BLaER1 (cell line): ENCODE measurements around the gene LBHD1.
"Not testable (repeated sequence)": the region's sequence is repeated elsewhere in the genome, so short reads cannot be mapped to it uniquely, and the experiment has no call there.

Source experiments
- H3K27ac ChIP-seq: shearing (Covaris generic); formaldehyde crosslinking; 2 replicates; pipeline ENCODE4 v1.8.1; 2022
- H3K27me3 ChIP-seq: shearing (Covaris generic); formaldehyde crosslinking; 2 replicates; pipeline ENCODE4 v1.8.1; 2022
- H3K36me3 ChIP-seq: shearing (Covaris generic); formaldehyde crosslinking; 2 replicates; pipeline ENCODE4 v1.8.1; 2022
- H3K4me1 ChIP-seq: shearing (Covaris generic); formaldehyde crosslinking; 2 replicates; pipeline ENCODE4 v1.8.1; 2022
- H3K4me2 ChIP-seq: shearing (Covaris generic); formaldehyde crosslinking; 2 replicates; pipeline ENCODE4 v1.8.1; 2022
- H3K4me3 ChIP-seq: shearing (Covaris generic); formaldehyde crosslinking; 2 replicates; pipeline ENCODE4 v1.8.1; 2022
- H3K9ac ChIP-seq: shearing (Covaris generic); formaldehyde crosslinking; 2 replicates; pipeline ENCODE4 v1.8.1; 2022
- H3K9me3 ChIP-seq: shearing (Covaris generic); formaldehyde crosslinking; 2 replicates; pipeline ENCODE4 v1.8.1; 2022
- H4K20me1 ChIP-seq: shearing (Covaris generic); formaldehyde crosslinking; 2 replicates; pipeline ENCODE4 v1.8.1; 2022
- Cebpa-rat ChIP-seq: shearing (Covaris generic); IDR thresholded peaks from 2 replicates; pipeline ENCODE4 v1.8.1; 2022

The LBHD1 gene

GRCh38 chr11:62709247-62710000 is 37.4 kb upstream of the LBHD1 start:
- Histone ChIP-seq H3K4me1 (peaks cover 51% of the 10 kb centered on the region), H3K4me3 (peak overlapping the region; percentile 69), H3K36me3 (peaks cover 45% of the 10 kb centered on the region), H3K27ac (peak overlapping the region; percentile 98), H3K9ac (peak overlapping the region; percentile 92), H3K4me2 (peak overlapping the region; percentile 99), H3K9me3 (no peaks in the 10 kb centered on the region), H3K27me3 (no peaks in the 10 kb centered on the region), H4K20me1 (no peaks in the 10 kb centered on the region)
- TF ChIP-seq Cebpa-rat = no peak

DNA sequence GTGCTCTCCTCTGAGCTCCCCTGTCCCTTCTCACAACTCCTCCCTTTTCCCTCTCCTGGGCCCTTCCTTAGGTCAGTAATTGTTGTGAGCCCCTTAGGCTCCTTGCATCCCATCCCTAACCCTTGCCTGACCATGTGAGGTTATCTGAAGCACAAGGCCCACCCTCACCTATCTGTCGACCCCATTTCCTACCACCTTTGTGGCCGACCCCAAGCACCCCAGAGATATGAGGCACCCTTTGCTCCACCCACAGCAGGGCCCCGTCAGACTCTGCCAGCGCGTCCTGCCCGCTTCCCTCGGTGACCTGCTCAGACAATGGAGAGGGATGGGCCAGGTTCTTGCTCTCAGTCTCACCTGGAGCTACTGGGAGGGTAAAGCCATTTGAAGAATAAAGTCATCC is 36.7 kb upstream of the LBHD1 start:
- peak overlapping the region; percentile 92 for H3K9ac ChIP-seq
- peaks cover 43% of the 10 kb centered on the region for H3K36me3 ChIP-seq
- no peaks in the 10 kb centered on the region for H4K20me1 ChIP-seq

DNA sequence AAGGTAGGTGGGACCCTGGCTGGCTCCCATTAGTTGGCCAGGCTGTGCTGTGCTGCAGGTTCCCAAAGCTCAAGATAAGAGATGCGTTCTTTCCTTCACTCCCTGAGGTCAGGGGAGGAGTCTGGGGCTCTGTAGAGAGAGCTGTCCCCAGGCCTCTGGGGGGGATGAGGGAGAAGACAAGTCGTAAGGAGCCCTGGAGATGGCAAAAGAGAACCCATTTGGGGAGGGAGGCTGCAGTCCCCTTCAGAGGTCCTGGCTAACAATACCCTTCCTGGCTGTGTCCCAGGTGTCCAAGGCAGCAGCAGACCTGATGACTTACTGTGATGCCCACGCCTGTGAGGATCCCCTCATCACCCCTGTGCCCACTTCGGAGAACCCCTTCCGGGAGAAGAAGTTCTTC is 36.3 kb upstream of the LBHD1 start:
- Histone ChIP-seq H3K27ac (peak overlapping the region; percentile 98), H3K4me1 (peaks cover 51% of the 10 kb centered on the region), H3K36me3 (peaks cover 43% of the 10 kb centered on the region), H3K9me3 (no peaks in the 10 kb centered on the region), H3K4me2 (peak overlapping the region; percentile 99), H3K27me3 (no peaks in the 10 kb centered on the region), H3K4me3 (peak overlapping the region; percentile 69), H4K20me1 (no peaks in the 10 kb centered on the region), H3K9ac (peak overlapping the region; percentile 92)
- TF ChIP-seq Cebpa-rat = no peak

More for the DNA sequence above, 36.7 kb upstream of the LBHD1 start:
- Histone ChIP-seq H3K27me3 (no peaks in the 10 kb centered on the region), H3K4me2 (peak overlapping the region; percentile 99), H3K9me3 (no peaks in the 10 kb centered on the region), H3K27ac (peak overlapping the region; percentile 98), H3K4me3 (peak overlapping the region; percentile 69), H3K4me1 (peaks cover 51% of the 10 kb centered on the region)
- TF ChIP-seq Cebpa-rat = no peak

DNA sequence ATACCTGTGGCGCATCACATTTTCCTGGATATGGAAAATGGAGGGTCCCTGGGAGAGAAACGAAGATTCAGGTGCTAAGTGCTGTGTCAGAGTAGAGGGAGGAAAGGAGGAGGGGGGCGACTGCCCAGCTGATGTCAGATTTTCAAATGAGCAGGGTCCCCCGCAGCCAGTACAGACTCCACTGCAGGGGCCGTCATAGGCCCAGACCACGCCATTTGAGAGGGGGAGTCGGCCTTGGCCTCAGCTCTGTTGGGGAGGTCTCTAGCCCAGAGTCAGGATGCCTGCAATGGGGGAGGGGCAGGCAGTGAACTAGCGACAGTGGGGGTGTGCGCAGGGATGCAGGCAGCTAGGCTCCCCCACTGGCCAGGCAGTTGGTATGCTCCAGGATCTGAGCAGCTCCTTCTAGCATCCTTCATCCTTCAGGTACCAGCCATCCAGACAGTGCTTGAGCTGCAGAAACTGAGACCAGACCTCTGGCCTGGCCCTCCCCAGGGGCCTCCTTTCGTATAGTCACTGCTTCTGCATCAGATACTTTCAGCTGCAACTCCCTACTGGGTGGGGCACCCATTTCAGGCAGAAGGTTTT is 35.3 kb upstream of the LBHD1 start, which contains the start of the genes BSCL2 and GNG3:
BSCL2 (minus strand) TSS at position 148 of the 585 bp plus-strand sequence. CDS start 229 bp downstream, outside the sequence.
GNG3 (plus strand) TSS at position 400 of the 585 bp plus-strand sequence. CDS start 620 bp downstream, outside the sequence.
- H3K36me3 ChIP-seq = peaks cover 41% of the 10 kb centered on the region
- H3K27me3 ChIP-seq = no peaks in the 10 kb centered on the region
- H3K9ac ChIP-seq = peak within 1 kb of the TSS; percentile 92
- H3K9me3 ChIP-seq = no peaks in the 10 kb centered on the region
- peak within 1 kb of the TSS; percentile 99 for H3K4me2 ChIP-seq
- peak within 1 kb of the TSS; percentile 76 for H3K4me3 ChIP-seq
- no peak for TF ChIP-seq Cebpa-rat
- H3K4me1 ChIP-seq = peaks cover 51% of the 10 kb centered on the region
- H3K27ac ChIP-seq = peak within 1 kb of the TSS; percentile 98
- H4K20me1 ChIP-seq = no peaks in the 10 kb centered on the region

GRCh38 chr11:62706850-62707247 is 34.8 kb upstream of the LBHD1 start:
- Histone ChIP-seq H3K4me2 (peak overlapping the region; percentile 99), H3K9ac (peak overlapping the region; percentile 67; the same call in 1 of the 2 replicates), H3K27me3 (no peaks in the 10 kb centered on the region), H3K36me3 (peaks cover 41% of the 10 kb centered on the region), H3K4me3 (peak overlapping the region; percentile 76), H3K4me1 (peaks cover 51% of the 10 kb centered on the region), H3K27ac (peak overlapping the region; percentile 56; the same call in 1 of the 2 replicates), H3K9me3 (no peaks in the 10 kb centered on the region), H4K20me1 (no peaks in the 10 kb centered on the region)
- no peak for TF ChIP-seq Cebpa-rat

DNA sequence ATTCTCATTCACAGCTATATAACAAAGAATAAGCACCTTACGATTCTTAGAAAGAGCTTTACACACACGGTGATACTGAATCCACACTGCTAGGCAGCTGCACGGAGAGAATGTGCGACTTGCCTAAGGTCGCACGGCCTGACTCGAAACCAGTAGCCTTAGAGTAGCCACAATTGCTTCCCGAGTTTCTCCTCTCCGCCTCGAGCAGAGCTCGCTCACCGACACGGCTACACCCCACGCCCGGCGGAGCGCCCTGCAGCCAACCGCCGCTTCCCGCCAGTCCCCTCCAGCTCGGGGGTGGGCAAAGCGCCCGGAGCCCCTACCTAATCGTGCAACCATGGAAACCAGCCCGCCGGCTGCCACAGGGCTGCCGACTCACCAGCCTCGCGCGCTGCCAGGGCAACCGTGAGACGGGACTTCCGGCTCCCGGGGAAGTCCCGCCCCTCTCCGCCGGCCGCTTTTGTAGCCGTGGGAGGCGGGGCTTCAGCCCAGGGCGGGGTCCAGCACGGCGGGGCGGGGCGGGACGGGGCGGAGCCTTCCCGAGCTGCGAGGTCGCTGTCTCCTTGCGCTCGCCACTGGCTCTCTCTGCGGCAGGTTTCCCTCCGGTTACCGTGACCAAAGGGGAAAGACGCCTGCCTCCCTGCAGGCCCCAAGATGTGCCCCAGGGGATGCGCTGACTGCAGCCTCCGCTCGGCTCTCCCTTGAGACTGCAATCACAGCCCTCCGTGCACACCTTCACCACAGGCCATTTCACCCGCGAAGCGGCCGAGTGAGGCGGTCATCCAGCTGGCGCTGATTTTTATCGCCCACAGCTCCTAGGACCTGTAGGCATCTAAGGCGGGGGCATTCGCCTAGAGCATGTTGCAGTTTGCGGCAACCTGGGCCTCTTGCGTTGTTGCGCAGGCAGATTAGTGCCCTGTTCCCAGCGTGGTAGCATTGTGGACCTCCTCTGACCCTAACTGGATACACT is 34.1 kb upstream of the LBHD1 start:
- Histone ChIP-seq H3K4me2 (peak overlapping the region; percentile 99), H3K27ac (peak overlapping the region; percentile 56), H3K9ac (peak overlapping the region; percentile 72), H3K36me3 (peaks cover 41% of the 10 kb centered on the region), H3K4me3 (peak overlapping the region; percentile 76), H3K27me3 (no peaks in the 10 kb centered on the region), H4K20me1 (no peaks in the 10 kb centered on the region), H3K9me3 (no peaks in the 10 kb centered on the region), H3K4me1 (peaks cover 51% of the 10 kb centered on the region)
- no peak for TF ChIP-seq Cebpa-rat

- no peak for TF ChIP-seq Cebpa-rat
- Histone ChIP-seq H3K4me1 (peaks cover 49% of the 10 kb centered on the region), H3K4me2 (peak overlapping the region; percentile 99), H3K9me3 (no peaks in the 10 kb centered on the region), H3K4me3 (peak overlapping the region; percentile 76), H3K36me3 (peaks cover 41% of the 10 kb centered on the region), H3K27ac (peak overlapping the region; percentile 38), H3K9ac (peak overlapping the region; percentile 72), H4K20me1 (no peaks in the 10 kb centered on the region), H3K27me3 (no peaks in the 10 kb centered on the region)
These were observed 33.3 kb upstream of the LBHD1 start for GRCh38 chr11:62705413-62705812.

- not testable (repeated sequence) for H3K27ac ChIP-seq, H3K9me3 ChIP-seq, H4K20me1 ChIP-seq, H3K4me3 ChIP-seq, H3K4me2 ChIP-seq, H3K27me3 ChIP-seq, H3K9ac ChIP-seq
- Histone ChIP-seq H3K36me3 (peaks cover 52% of the 10 kb centered on the region), H3K4me1 (peaks cover 40% of the 10 kb centered on the region)
These were observed 31.9 kb upstream of the LBHD1 start for GRCh38 chr11:62703921-62704320.

- Histone ChIP-seq H3K9ac (no peak overlapping the region), H3K27me3 (no peaks in the 10 kb centered on the region), H3K4me1 (peaks cover 23% of the 10 kb centered on the region), H3K4me3 (no peak overlapping the region), H4K20me1 (no peaks in the 10 kb centered on the region), H3K9me3 (no peaks in the 10 kb centered on the region), H3K27ac (no peak overlapping the region), H3K36me3 (peaks cover 58% of the 10 kb centered on the region), H3K4me2 (no peak overlapping the region)
- no peak for TF ChIP-seq Cebpa-rat
These were observed 30.2 kb upstream of the LBHD1 start for GRCh38 chr11:62702246-62702645.
